GM20431 (cell line): Measurements from ENCODE around the gene SLC16A3.
"Not testable (repeated sequence)": the region's sequence is repeated elsewhere in the genome, so short reads cannot be mapped to it uniquely, and the experiment has no call there.

Experiments used
- in situ Hi-C: fragments of 300-500 bp; cut with MseI, MboI; formaldehyde crosslinking; loops from one replicate; pipeline ENCODE4 v1.15.0; 2020; ENCODE audit warnings: low sequenced_read_pairs; ENCODE audit not compliant: unreplicated experiment

Gene SLC16A3

GRCh38 chr17:82228842-82229697 is at the start of gene SLC16A3:
Gene SLC16A3, plus strand, starts transcription at chr17:82229042. Its CDS starts 6,967 bp downstream, at chr17:82236009.
- in situ Hi-C loops, result no loop called here

- in situ Hi-C loops, result no loop called here
Observed at GRCh38 chr17:82179412-82179811, 49.4 kb upstream of the SLC16A3 start.

GRCh38 chr17:82179946-82180475 is 48.8 kb upstream of the SLC16A3 start:
- in situ Hi-C loops, result no loop called here

GRCh38 chr17:82180776-82181528 is 47.9 kb upstream of the SLC16A3 start:
- in situ Hi-C loops, result no loop called here

GRCh38 chr17:82184761-82185160 is 44.1 kb upstream of the SLC16A3 start:
- in situ Hi-C loops, result no loop called here

- in situ Hi-C loops, result no loop called here
Observed at GRCh38 chr17:82186221-82186620, 42.6 kb upstream of the SLC16A3 start.

- in situ Hi-C loops, result no loop called here
Observed at GRCh38 chr17:82187500-82187899, 41.3 kb upstream of the SLC16A3 start.

GRCh38 chr17:82188001-82188961 is 40.6 kb upstream of the SLC16A3 start:
- in situ Hi-C loops, result no loop called here

GRCh38 chr17:82193050-82193449 is 35.8 kb upstream of the SLC16A3 start:
- in situ Hi-C loops, result not testable (repeated sequence)

- in situ Hi-C loops, result no loop called here
Observed at GRCh38 chr17:82193520-82194220, 35.2 kb upstream of the SLC16A3 start.

- in situ Hi-C loops, result no loop called here
Observed at GRCh38 chr17:82194765-82195164, 34.1 kb upstream of the SLC16A3 start.

- in situ Hi-C loops, result no loop called here
Observed at GRCh38 chr17:82195675-82196672, 32.9 kb upstream of the SLC16A3 start.

GRCh38 chr17:82198092-82198491 is 30.8 kb upstream of the SLC16A3 start:
- in situ Hi-C loops, result no loop called here

GRCh38 chr17:82199496-82199895 is 29.3 kb upstream of the SLC16A3 start:
- in situ Hi-C loops, result no loop called here

GRCh38 chr17:82200135-82200534 is 28.7 kb upstream of the SLC16A3 start:
- in situ Hi-C loops, result no loop called here

- in situ Hi-C loops, result no loop called here
Observed at GRCh38 chr17:82200743-82201497, 27.9 kb upstream of the SLC16A3 start.

- in situ Hi-C loops, result no loop called here
Observed at GRCh38 chr17:82201498-82201910, 27.3 kb upstream of the SLC16A3 start.
